ENCODE data around the gene AMY2B.
"Not testable (repeated sequence)": the region's sequence is repeated elsewhere in the genome, so short reads cannot be mapped to it uniquely, and the experiment has no call there.

Gene AMY2B

GRCh38 chr1:103627436-103627835, 56.0 kb downstream of the AMY2B start:
- DNase-seq = not testable (repeated sequence)
